LHCN-M2 (cell line): ENCODE results near the gene GRIA1. TPM values are rescaled to one million over a fixed set of nuclear protein-coding genes. Genes with fewer than 3 reads are reported as not detected.
"Not testable (repeated sequence)": the region's sequence is repeated elsewhere in the genome, so short reads cannot be mapped to it uniquely, and the experiment has no call there.

Experiments
- DNase-seq: peaks from one replicate; pipeline ENCODE4 v3.0.0-alpha.2; 2012; ENCODE audit warnings: low read depth
- total RNA-seq: library from RNA; depleted of rRNA; stranded (reverse); fragments of >200 nt; gene quantifications from 2 replicates; pipeline ENCODE4 v1.2.3, GENCODE V29; 2014

GRIA1 gene
- total RNA-seq, 1 experiment from 2014 or later = 10.0 TPM

DNA sequence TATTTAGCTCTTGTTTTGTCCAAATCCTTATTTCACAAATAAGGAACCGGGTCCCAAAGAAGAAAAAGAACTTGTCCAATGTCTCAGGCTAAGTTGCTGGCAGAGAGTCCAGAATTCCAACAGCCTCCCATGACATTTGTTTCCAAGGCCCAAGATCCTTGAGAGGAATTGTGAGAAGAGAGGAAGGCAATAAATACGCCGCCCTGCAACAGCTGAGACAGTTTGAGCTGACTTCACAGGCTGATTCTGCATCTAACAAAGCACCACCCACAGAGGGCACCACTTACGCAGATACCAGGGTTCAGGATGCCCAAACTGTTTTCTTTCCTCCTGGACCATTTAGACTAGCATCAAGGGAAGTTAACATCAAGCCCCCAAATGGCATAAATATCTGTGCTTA, 336.9 kb downstream of the GRIA1 start:
- peak; percentile 46 for DNase-seq

- no peak for DNase-seq
These were observed 339.1 kb downstream of the GRIA1 start for GRCh38 chr5:153829510-153830065.

- no peak for DNase-seq
These were observed 341.5 kb downstream of the GRIA1 start for GRCh38 chr5:153831973-153832372.

DNA sequence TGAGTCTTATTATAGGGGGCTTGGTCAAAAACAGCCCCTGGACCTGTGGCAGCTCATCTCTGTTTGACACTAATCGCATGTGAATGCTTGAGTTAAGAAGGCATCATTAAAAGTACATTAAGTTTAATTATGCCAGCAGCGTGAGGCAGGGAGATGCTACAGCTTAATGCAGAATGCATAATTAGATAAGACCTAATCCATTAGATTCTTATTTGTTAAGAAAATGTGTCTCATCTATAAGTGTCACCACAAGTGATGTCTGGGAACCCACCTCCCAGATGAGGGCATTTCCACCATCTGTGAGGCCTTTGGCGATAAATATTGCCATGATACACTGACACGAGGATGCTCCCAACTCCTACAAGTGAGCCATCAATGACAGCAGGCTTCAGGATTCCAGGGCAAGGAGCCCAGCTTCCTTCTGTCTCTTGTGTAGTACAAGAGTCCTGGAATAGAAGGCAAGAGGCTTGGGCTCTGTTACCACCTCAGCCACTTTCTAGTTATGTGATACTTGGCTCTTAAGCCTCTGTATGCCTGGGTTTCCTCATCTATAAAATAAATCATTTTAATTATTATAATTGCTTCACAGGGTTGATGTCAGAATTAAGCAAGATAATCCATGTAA, 345.5 kb downstream of the GRIA1 start:
- no peak for DNase-seq

DNA sequence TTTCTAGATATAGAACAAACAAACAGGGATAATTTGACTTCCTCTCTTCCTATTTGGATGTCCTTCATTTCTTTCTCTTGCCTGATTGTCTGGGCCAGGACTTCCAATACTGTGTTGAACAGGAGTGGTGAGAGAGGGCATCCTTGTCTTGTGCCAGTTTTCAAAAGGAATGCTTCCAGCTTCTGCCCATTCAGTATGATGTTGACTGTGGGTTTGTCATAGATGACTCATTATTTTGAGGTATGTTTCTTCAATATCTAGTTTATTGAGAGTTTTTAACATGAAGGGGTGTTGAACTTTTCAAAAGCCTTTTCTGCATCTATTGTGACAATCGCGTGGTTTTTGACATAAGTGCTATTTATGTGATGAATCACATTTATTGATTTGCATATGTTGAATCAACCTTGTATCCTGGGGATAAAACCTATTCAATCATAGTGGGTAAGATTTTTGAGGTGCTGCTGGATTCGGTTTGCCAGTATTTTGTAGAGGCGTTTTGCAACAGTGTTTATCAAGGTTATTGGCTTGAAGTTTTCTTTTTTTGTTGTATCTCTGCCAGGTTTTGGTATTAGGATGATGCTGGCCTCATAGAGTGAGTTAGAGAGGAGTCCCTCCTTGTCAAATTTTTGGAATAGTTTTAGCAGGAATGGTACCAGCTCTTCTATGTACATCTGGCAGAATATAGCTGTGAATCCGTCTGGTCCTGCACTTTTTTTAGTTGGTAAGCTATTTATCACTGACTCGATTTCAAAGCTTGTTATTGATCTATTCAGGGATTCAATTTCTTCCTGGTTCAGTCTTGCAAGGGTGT, 359.0 kb downstream of the GRIA1 start:
- DNase-seq = peak; percentile 32

DNA sequence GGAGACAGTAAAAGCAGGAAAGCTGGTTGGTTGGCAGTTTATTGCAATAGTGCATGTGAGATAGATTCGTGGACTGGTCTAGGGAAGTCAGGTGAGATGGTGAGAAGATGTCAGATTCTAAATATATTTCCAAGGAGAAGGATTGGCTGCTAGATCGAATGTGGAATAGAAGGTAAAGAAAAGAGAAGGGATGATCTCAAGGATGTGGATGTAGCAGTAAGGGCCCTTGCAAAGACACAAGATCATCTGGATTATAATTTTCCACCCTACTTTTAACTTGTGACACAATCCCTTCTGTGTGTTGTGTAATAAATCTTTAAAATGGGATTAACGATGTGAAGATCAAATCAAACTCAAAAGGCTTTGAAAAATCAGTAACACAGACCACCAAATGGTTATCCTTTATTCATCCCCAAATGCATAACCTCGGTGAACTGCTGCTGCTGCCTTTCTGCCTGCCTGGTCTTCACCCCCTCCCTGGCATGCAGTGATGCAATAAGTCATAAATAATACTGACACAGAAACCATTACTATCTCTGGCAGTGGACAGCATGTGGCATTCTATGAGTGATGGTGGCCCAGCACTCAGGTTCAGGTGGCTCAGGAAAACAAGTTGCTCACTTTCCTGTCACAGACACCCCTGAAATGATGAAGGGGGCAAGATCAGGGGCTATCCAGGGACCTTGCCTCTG, 369.9 kb downstream of the GRIA1 start:
- DNase-seq = no peak

- DNase-seq = not testable (repeated sequence)
These were observed 372.4 kb downstream of the GRIA1 start for GRCh38 chr5:153862906-153863305.
